Chondrocyte (in vitro differentiated cells): ENCODE data around the gene KATNB1. TPM values are rescaled to one million over a fixed set of nuclear protein-coding genes. Genes with fewer than 3 reads are reported as not detected.

ENCODE experiments used
- DNase-seq: peaks from one replicate; pipeline ENCODE4 v3.0.0; 2021; ENCODE audit warnings: mixed read lengths, low spot score
- H3K27ac Mint-ChIP-seq: one replicate; pipeline ENCODE4 v1.8.0; 2021; ENCODE audit warnings: mild to moderate bottlenecking, moderate library complexity, mixed read lengths; ENCODE audit not compliant: unreplicated experiment
- H3K27me3 Mint-ChIP-seq: 2 replicates; pipeline ENCODE4 v1.8.0; 2021; ENCODE audit warnings: low read depth, mixed read lengths
- H3K36me3 Mint-ChIP-seq: 2 replicates; pipeline ENCODE4 v1.8.0; 2021; ENCODE audit warnings: low read depth, mixed read lengths
- H3K4me1 Mint-ChIP-seq: 2 replicates; pipeline ENCODE4 v1.8.0; 2021; ENCODE audit warnings: low read depth, mild to moderate bottlenecking, mixed read lengths
- H3K4me3 Mint-ChIP-seq: one replicate; pipeline ENCODE4 v1.8.0; 2021; ENCODE audit warnings: mild to moderate bottlenecking, moderate library complexity, mixed read lengths; ENCODE audit not compliant: unreplicated experiment
- H3K9me3 Mint-ChIP-seq: 2 replicates; pipeline ENCODE4 v1.8.0; 2021; ENCODE audit warnings: low read depth, mixed read lengths
- CTCF ChIP-seq: fragments of 200-600 bp; sonication (generic); IDR thresholded peaks from 2 replicates; pipeline ENCODE4 v1.5.0; 2021; ENCODE audit warnings: antibody characterized with exemption, mild to moderate bottlenecking, moderate library complexity
- total RNA-seq: library from RNA; stranded (reverse); gene quantifications from 3 replicates; pipeline ENCODE4 v1.2.1, GENCODE V29; 2021

The KATNB1 gene
- total RNA-seq, 1 donor from 2014 or later: 14.0 TPM

GRCh38 chr16:57739756-57740422 is 4.3 kb downstream of the KATNB1 start:
- no peak overlapping the region for H3K27ac Mint-ChIP-seq
- peaks cover 23% of the 10 kb centered on the region for H3K4me1 Mint-ChIP-seq
- no peak overlapping the region for H3K4me3 Mint-ChIP-seq
- H3K36me3 Mint-ChIP-seq: peaks cover 2% of the 10 kb centered on the region
- no peaks in the 10 kb centered on the region for H3K27me3 Mint-ChIP-seq
- H3K9me3 Mint-ChIP-seq: no peaks in the 10 kb centered on the region
- no peak for DNase-seq
- TF ChIP-seq CTCF: no peak

GRCh38 chr16:57740423-57741071 is 5.0 kb downstream of the KATNB1 start:
- Mint-ChIP-seq H3K27ac (no peak overlapping the region), H3K9me3 (no peaks in the 10 kb centered on the region), H3K4me3 (no peak overlapping the region), H3K4me1 (peaks cover 21% of the 10 kb centered on the region), H3K36me3 (peaks cover 2% of the 10 kb centered on the region), H3K27me3 (no peaks in the 10 kb centered on the region)
- no peak for TF ChIP-seq CTCF
- DNase-seq: no peak

- no peak for TF ChIP-seq CTCF
- no peaks in the 10 kb centered on the region for H3K9me3 Mint-ChIP-seq
- DNase-seq: no peak
- H3K36me3 Mint-ChIP-seq: peaks cover 3% of the 10 kb centered on the region
- H3K27ac Mint-ChIP-seq: no peak overlapping the region
- no peak overlapping the region for H3K4me3 Mint-ChIP-seq
- H3K4me1 Mint-ChIP-seq: peaks cover 10% of the 10 kb centered on the region
- H3K27me3 Mint-ChIP-seq: no peaks in the 10 kb centered on the region
Measured at GRCh38 chr16:57741660-57742191, 6.2 kb downstream of the KATNB1 start.

GRCh38 chr16:57742543-57742942 is 7.0 kb downstream of the KATNB1 start:
- no peak for DNase-seq
- H3K4me1 Mint-ChIP-seq: peaks cover 1% of the 10 kb centered on the region
- H3K9me3 Mint-ChIP-seq: no peaks in the 10 kb centered on the region
- H3K27ac Mint-ChIP-seq: no peak overlapping the region
- peaks cover 3% of the 10 kb centered on the region for H3K36me3 Mint-ChIP-seq
- H3K4me3 Mint-ChIP-seq: no peak overlapping the region
- H3K27me3 Mint-ChIP-seq: no peaks in the 10 kb centered on the region
- TF ChIP-seq CTCF: no peak

GRCh38 chr16:57743458-57743857 is 7.9 kb downstream of the KATNB1 start:
- H3K9me3 Mint-ChIP-seq: no peaks in the 10 kb centered on the region
- H3K4me1 Mint-ChIP-seq: no peaks in the 10 kb centered on the region
- TF ChIP-seq CTCF: no peak
- no peak overlapping the region for H3K27ac Mint-ChIP-seq
- H3K27me3 Mint-ChIP-seq: no peaks in the 10 kb centered on the region
- no peak overlapping the region for H3K4me3 Mint-ChIP-seq
- no peak for DNase-seq
- H3K36me3 Mint-ChIP-seq: peaks cover 3% of the 10 kb centered on the region
